HEK293 (cell line): Measurements from ENCODE around the gene PRF1.

ENCODE experiments used
- CTCF ChIA-PET: fragments of 350-600 bp; formaldehyde crosslinking; extraction: SDS; loops from one replicate; lab custom pipeline; 2021; ENCODE audit warnings: antibody characterized with exemption; lab: Yijun Ruan, JAX
- POLR2A ChIA-PET: fragments of 300-600 bp; formaldehyde crosslinking; extraction: SDS; loops from one replicate; lab custom pipeline; 2020; ENCODE audit warnings: antibody characterized with exemption, inconsistent platforms; lab: Yijun Ruan, JAX
- H3K27ac ChIP-seq: fragments of 200-500 bp; sonication (Bioruptor generic); 2 replicates; pipeline ENCODE4 v1.5.1; 2014; ENCODE audit warnings: low read depth, low read length, control low read depth, inconsistent platforms; ENCODE audit errors: extremely low read depth
- H3K36me3 ChIP-seq, 2 experiments: fragments of 200-500 bp in 1 of 2; sonication (Bioruptor generic) in 1 of 2; 1 replicate in 1 of 2; 2 replicates in 1 of 2; pipeline ENCODE4 v1.5.1; 2014 to 2017; ENCODE audit warnings: inconsistent platforms in 2 of 2, low read length in 2 of 2; ENCODE audit not compliant: control insufficient read depth in 2 of 2, insufficient read depth in 1 of 2
- H3K4me1 ChIP-seq: fragments of 200-500 bp; sonication (Bioruptor generic); 2 replicates; pipeline ENCODE4 v1.5.1; 2014; ENCODE audit warnings: mild to moderate bottlenecking, low read length, inconsistent platforms; ENCODE audit not compliant: control insufficient read depth, insufficient read depth
- H3K4me3 ChIP-seq: 2 replicates; pipeline ENCODE4 v1.5.1; 2011; ENCODE audit warnings: low read depth, mild to moderate bottlenecking, control low read depth, low read length, moderate library complexity
- H3K9me3 ChIP-seq: fragments of 200-500 bp; sonication (Bioruptor generic); 2 replicates; pipeline ENCODE4 v1.5.1; 2014; ENCODE audit warnings: low read depth, low read length, inconsistent platforms; ENCODE audit not compliant: control insufficient read depth, insufficient read depth
- EGR2 ChIP-seq: fragments of 450-650 bp; formaldehyde crosslinking; IDR thresholded peaks from 2 replicates; pipeline ENCODE4 v1.5.1; 2016; ENCODE audit warnings: low read depth, missing biosample characterization, missing genetic modification characterization
- GLI2 ChIP-seq: fragments of 450-650 bp; formaldehyde crosslinking; IDR thresholded peaks from 2 replicates; pipeline ENCODE4; 2017; ENCODE audit warnings: missing biosample characterization, missing genetic modification characterization, low read depth, borderline replicate concordance
- GLIS1 ChIP-seq: fragments of 450-650 bp; formaldehyde crosslinking; IDR thresholded peaks from 2 replicates; pipeline ENCODE4 v1.5.1; 2016; ENCODE audit warnings: missing biosample characterization, missing genetic modification characterization
- HOXA7 ChIP-seq: sonication (generic); formaldehyde crosslinking; IDR thresholded peaks from 2 replicates; pipeline ENCODE4 v1.8.1; 2022; ENCODE audit warnings: missing genetic modification reagents, borderline replicate concordance
- KLF1 ChIP-seq: fragments of 450-650 bp; formaldehyde crosslinking; IDR thresholded peaks from 2 replicates; pipeline ENCODE4 v1.5.1; 2016; ENCODE audit warnings: missing biosample characterization, missing genetic modification characterization
- RBAK ChIP-seq: fragments of 450-650 bp; formaldehyde crosslinking; IDR thresholded peaks from 2 replicates; pipeline ENCODE4 v1.5.1; 2016; ENCODE audit warnings: missing biosample characterization, missing genetic modification characterization
- ZNF146 ChIP-seq: fragments of 450-650 bp; formaldehyde crosslinking; IDR thresholded peaks from 2 replicates; pipeline ENCODE4 v1.5.1; 2016; ENCODE audit warnings: missing biosample characterization, missing genetic modification characterization
- ZNF184 ChIP-seq: fragments of 450-650 bp; IDR thresholded peaks from 2 replicates; pipeline ENCODE4 v1.5.1; 2018; ENCODE audit warnings: missing biosample characterization, mild to moderate bottlenecking, missing genetic modification characterization
- ZNF248 ChIP-seq: fragments of 450-650 bp; formaldehyde crosslinking; IDR thresholded peaks from 2 replicates; pipeline ENCODE4 v1.5.1; 2017; ENCODE audit warnings: missing biosample characterization, missing genetic modification characterization
- ZNF324 ChIP-seq: fragments of 450-650 bp; formaldehyde crosslinking; IDR thresholded peaks from 2 replicates; pipeline ENCODE4 v1.5.1; 2016; ENCODE audit warnings: missing biosample characterization, missing genetic modification characterization
- ZNF350 ChIP-seq: fragments of 450-650 bp; formaldehyde crosslinking; IDR thresholded peaks from 2 replicates; pipeline ENCODE4 v1.5.0; 2017; ENCODE audit warnings: missing biosample characterization, mild to moderate bottlenecking, missing genetic modification characterization
- ZNF416 ChIP-seq: fragments of 450-650 bp; formaldehyde crosslinking; IDR thresholded peaks from 2 replicates; pipeline ENCODE4 v1.5.1; 2016; ENCODE audit warnings: missing biosample characterization, missing genetic modification characterization
- ZNF423 ChIP-seq: fragments of 450-650 bp; formaldehyde crosslinking; IDR thresholded peaks from 2 replicates; pipeline ENCODE4 v1.5.1; 2016; ENCODE audit warnings: missing biosample characterization, missing genetic modification characterization
- ZNF529 ChIP-seq: fragments of 450-650 bp; formaldehyde crosslinking; IDR thresholded peaks from 2 replicates; pipeline ENCODE4 v1.5.1; 2017; ENCODE audit warnings: missing genetic modification characterization, missing biosample characterization; ENCODE audit not compliant: insufficient replicate concordance
- ZNF624 ChIP-seq: fragments of 450-650 bp; formaldehyde crosslinking; IDR thresholded peaks from 2 replicates; pipeline ENCODE4 v1.5.1; 2017; ENCODE audit warnings: missing biosample characterization, missing genetic modification characterization
- ZNF658 ChIP-seq: fragments of 450-650 bp; formaldehyde crosslinking; IDR thresholded peaks from 2 replicates; pipeline ENCODE4; 2016; ENCODE audit warnings: missing biosample characterization, missing genetic modification characterization
- ZNF747 ChIP-seq: fragments of 450-650 bp; formaldehyde crosslinking; IDR thresholded peaks from 2 replicates; pipeline ENCODE4 v1.5.1; 2016; ENCODE audit warnings: missing biosample characterization, missing genetic modification characterization
- TF ChIP-seq, protein P1 (sequence below): fragments of 450-650 bp; formaldehyde crosslinking; IDR thresholded peaks from 2 replicates; pipeline ENCODE4 v1.5.1; 2017; ENCODE audit warnings: missing biosample characterization, missing genetic modification characterization
- TF ChIP-seq, protein P2 (sequence below): fragments of 450-650 bp; formaldehyde crosslinking; IDR thresholded peaks from 2 replicates; pipeline ENCODE4 v1.5.1; 2016; ENCODE audit warnings: missing biosample characterization, missing genetic modification characterization
- TF ChIP-seq, protein P3 (sequence below): fragments of 450-650 bp; formaldehyde crosslinking; IDR thresholded peaks from 2 replicates; pipeline ENCODE4 v1.5.1; 2016; ENCODE audit warnings: missing biosample characterization, missing genetic modification characterization
- TF ChIP-seq, protein P4 (sequence below): fragments of 450-650 bp; formaldehyde crosslinking; IDR thresholded peaks from 2 replicates; pipeline ENCODE4 v1.5.1; 2017; ENCODE audit warnings: missing biosample characterization, missing genetic modification characterization
- TF ChIP-seq, protein P5 (sequence below): fragments of 450-650 bp; formaldehyde crosslinking; IDR thresholded peaks from 2 replicates; pipeline ENCODE4 v1.5.1; 2016; ENCODE audit warnings: missing biosample characterization, missing genetic modification characterization
- TF ChIP-seq, protein P6 (sequence below): fragments of 450-650 bp; formaldehyde crosslinking; IDR thresholded peaks from 2 replicates; pipeline ENCODE4 v1.5.1; 2017; ENCODE audit warnings: missing biosample characterization, missing genetic modification characterization
- TF ChIP-seq, protein P7 (sequence below): fragments of 450-650 bp; formaldehyde crosslinking; IDR thresholded peaks from 2 replicates; pipeline ENCODE4 v1.5.1; 2016; ENCODE audit warnings: missing biosample characterization, missing genetic modification characterization

PRF1 gene

DNA sequence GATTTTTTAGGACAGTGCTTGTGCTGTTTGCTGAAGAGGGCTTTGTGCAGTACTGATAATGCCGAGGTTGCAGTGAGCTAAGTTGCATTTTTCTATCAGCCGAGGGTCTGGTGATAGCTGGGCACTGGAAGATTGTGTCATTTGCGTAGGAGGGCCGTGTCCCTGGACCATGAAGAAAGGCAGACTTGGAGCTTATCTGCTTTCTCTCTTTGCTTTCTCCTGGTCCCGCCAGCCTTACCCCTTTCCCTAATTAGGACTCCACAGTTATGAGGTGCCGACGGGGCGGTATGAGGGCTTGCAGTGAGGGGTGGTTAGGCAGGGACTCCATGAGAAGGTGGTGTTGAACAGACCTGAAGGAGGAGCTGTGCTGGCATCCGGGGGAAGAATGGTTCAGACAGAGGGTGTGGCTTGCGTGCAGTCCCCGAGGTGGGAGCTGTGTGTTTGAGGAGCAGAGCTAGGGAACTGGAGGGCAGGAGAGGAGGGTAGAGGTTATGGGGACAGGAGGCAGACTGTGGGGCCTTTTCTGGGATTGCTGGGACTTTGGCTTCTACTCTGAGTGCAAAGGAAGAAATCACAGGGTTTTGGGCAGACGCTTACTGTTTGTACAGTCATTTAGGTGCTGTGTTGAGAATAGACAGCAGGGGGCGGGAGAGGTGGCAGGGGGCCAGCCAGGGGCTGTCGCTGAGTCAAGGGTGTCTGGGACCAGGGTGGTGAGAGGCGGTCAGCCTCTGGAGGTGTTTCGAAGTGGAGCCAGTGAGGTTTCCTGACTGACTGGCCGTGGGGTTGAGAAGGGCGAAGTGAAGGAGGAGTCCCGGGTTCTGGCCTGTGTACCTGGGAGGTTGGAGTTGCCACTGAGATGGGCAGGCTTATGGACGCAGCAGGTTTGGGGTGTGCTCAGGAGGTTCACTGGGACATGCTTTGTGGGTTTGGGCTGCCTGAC lies 43.4 kb downstream of the PRF1 start (continued):
- TF ChIP-seq KLF1, result peak; percentile 40; the same call in 1 of the 2 replicates
- TF ChIP-seq, protein P1, sequence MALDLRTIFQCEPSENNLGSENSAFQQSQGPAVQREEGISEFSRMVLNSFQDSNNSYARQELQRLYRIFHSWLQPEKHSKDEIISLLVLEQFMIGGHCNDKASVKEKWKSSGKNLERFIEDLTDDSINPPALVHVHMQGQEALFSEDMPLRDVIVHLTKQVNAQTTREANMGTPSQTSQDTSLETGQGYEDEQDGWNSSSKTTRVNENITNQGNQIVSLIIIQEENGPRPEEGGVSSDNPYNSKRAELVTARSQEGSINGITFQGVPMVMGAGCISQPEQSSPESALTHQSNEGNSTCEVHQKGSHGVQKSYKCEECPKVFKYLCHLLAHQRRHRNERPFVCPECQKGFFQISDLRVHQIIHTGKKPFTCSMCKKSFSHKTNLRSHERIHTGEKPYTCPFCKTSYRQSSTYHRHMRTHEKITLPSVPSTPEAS (tag by site-specific recombination), result no peak
- TF ChIP-seq GLIS1 (tag by site-specific recombination), result peak; percentile 48; the same call in 1 of the 2 replicates
- no peak for TF ChIP-seq ZNF747 (tag by site-specific recombination)
- TF ChIP-seq EGR2 (tag by site-specific recombination), result peak; percentile 69

DNA sequence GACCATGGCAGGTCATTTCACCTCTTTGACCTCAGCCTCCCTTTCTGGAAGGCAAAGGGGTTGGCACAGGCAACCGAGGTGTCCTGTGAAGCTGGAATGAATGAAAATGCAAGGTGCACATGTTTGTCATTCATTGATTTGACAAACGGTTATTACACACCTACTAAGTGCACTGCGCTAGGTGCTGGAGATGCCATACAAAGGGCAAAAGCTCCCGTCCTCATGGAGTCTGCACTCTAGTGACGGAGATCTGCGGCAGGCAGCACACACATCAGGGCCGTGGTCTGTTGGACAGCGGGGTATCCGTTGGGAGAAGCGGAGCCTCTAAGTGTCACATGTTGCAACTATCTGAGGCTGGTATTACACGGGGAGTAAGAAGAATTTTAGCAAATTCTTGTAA lies 44.2 kb downstream of the PRF1 start:
- CTCF ChIA-PET, result interaction anchor here (0.6 to 5.3 kb wide), 11 partner anchors 7 to 1049 kb away, joined by 3 to 35 read pairs (median 6); no protein-coding TSS in a partner anchor
- Histone ChIP-seq H3K4me3 (no peak overlapping the region), H3K27ac (no peak overlapping the region), H3K4me1 (no peaks in the 10 kb centered on the region; the same call in 1 of the 2 replicates), H3K9me3 (no peaks in the 10 kb centered on the region), H3K36me3 (peaks cover 0 to 4% of the 10 kb centered on the region in 2 experiments; a peak in 1 of 3 replicates)
- POLR2A ChIA-PET, result no interaction called here
- TF ChIP-seq, protein P2, sequence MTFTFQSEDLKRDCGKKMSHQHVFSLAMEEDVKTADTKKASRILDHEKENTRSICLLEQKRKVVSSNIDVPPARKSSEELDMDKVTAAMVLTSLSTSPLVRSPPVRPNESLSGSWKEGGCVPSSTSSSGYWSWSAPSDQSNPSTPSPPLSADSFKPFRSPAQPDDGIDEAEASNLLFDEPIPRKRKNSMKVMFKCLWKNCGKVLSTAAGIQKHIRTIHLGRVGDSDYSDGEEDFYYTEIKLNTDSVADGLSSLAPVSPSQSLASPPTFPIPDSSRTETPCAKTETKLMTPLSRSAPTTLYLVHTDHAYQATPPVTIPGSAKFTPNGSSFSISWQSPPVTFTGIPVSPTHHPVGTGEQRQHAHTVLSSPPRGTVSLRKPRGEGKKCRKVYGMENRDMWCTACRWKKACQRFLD (tag by site-specific recombination), result no peak
- TF ChIP-seq ZNF624 (no peak), ZNF146 (tag by site-specific recombination) (no peak), ZNF658 (tag by site-specific recombination) (no peak), ZNF529 (no peak), ZNF248 (tag by site-specific recombination) (no peak), ZNF416 (no peak), ZNF350 (tag by site-specific recombination) (no peak), HOXA7 (CRISPR knock-in tag) (no peak)
- TF ChIP-seq, protein P3, sequence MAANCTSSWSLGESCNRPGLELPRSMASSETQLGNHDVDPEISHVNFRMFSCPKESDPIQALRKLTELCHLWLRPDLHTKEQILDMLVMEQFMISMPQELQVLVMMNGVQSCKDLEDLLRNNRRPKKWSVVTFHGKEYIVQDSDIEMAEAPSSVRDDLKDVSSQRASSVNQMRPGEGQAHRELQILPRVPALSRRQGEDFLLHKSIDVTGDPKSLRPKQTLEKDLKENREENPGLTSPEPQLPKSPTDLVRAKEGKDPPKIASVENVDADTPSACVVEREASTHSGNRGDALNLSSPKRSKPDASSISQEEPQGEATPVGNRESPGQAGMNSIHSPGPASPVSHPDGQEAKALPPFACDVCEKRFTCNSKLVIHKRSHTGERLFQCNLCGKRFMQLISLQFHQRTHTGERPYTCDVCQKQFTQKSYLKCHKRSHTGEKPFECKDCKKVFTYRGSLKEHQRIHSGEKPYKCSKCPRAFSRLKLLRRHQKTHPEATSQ (tag by site-specific recombination), result no peak
- TF ChIP-seq, protein P4, sequence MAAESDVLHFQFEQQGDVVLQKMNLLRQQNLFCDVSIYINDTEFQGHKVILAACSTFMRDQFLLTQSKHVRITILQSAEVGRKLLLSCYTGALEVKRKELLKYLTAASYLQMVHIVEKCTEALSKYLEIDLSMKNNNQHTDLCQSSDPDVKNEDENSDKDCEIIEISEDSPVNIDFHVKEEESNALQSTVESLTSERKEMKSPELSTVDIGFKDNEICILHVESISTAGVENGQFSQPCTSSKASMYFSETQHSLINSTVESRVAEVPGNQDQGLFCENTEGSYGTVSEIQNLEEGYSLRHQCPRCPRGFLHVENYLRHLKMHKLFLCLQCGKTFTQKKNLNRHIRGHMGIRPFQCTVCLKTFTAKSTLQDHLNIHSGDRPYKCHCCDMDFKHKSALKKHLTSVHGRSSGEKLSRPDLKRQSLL (tag by site-specific recombination), result no peak

DNA sequence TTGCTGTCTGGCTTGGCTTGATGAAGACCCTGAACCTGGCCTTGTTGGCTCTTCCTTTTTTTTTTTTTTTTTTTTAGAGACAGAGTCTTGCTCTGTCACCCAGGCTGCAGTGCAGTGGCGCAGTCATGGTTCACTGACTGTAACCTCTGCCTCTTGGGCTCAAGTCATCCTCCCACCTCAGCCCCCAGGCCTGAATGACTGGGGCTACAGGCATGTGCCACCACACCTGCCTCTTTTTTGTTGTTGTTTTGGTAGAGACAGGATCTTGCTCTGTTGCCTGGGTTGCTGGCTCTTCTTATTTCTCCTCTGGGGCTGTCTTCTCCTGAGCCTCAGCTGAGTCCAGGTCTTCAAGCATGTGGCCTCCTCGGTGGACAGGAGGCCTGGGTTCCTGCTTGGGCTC lies 44.7 kb downstream of the PRF1 start:
- no peak overlapping the region for H3K27ac ChIP-seq
- H3K36me3 ChIP-seq, result peaks cover 0 to 6% of the 10 kb centered on the region in 2 experiments; a peak in 1 of 3 replicates
- H3K4me1 ChIP-seq, result no peaks in the 10 kb centered on the region; the same call in 1 of the 2 replicates
- POLR2A ChIA-PET, result no interaction called here
- no peak overlapping the region for H3K4me3 ChIP-seq
- CTCF ChIA-PET, result interaction anchor here (0.6 to 5.3 kb wide), 4 partner anchors 7 to 201 kb away, joined by 3 to 35 read pairs (median 10); no protein-coding TSS in a partner anchor
- no peaks in the 10 kb centered on the region for H3K9me3 ChIP-seq
- TF ChIP-seq ZNF324 (tag by site-specific recombination) (no peak), ZNF423 (tag by site-specific recombination) (no peak), GLI2 (tag by site-specific recombination) (no peak), ZNF184 (tag by site-specific recombination) (no peak), RBAK (no peak)
- TF ChIP-seq, protein P5, sequence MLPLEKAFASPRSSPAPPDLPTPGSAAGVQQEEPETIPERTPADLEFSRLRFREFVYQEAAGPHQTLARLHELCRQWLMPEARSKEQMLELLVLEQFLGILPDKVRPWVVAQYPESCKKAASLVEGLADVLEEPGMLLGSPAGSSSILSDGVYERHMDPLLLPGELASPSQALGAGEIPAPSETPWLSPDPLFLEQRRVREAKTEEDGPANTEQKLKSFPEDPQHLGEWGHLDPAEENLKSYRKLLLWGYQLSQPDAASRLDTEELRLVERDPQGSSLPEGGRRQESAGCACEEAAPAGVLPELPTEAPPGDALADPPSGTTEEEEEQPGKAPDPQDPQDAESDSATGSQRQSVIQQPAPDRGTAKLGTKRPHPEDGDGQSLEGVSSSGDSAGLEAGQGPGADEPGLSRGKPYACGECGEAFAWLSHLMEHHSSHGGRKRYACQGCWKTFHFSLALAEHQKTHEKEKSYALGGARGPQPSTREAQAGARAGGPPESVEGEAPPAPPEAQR (tag by site-specific recombination), result no peak
- TF ChIP-seq, protein P6, sequence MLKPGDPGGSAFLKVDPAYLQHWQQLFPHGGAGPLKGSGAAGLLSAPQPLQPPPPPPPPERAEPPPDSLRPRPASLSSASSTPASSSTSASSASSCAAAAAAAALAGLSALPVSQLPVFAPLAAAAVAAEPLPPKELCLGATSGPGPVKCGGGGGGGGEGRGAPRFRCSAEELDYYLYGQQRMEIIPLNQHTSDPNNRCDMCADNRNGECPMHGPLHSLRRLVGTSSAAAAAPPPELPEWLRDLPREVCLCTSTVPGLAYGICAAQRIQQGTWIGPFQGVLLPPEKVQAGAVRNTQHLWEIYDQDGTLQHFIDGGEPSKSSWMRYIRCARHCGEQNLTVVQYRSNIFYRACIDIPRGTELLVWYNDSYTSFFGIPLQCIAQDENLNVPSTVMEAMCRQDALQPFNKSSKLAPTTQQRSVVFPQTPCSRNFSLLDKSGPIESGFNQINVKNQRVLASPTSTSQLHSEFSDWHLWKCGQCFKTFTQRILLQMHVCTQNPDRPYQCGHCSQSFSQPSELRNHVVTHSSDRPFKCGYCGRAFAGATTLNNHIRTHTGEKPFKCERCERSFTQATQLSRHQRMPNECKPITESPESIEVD (tag by site-specific recombination), result no peak
- TF ChIP-seq, protein P7, sequence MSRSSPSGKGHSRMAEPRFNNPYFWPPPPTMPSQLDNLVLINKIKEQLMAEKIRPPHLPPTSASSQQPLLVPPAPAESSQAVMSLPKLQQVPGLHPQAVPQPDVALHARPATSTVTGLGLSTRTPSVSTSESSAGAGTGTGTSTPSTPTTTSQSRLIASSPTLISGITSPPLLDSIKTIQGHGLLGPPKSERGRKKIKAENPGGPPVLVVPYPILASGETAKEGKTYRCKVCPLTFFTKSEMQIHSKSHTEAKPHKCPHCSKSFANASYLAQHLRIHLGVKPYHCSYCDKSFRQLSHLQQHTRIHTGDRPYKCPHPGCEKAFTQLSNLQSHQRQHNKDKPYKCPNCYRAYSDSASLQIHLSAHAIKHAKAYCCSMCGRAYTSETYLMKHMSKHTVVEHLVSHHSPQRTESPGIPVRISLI (tag by site-specific recombination), result no peak
